Gastrocnemius medialis (tissue), 4 donors: ENCODE results near the gene PRAMEF11. TPM values are rescaled to one million over a fixed set of nuclear protein-coding genes. Genes with fewer than 3 reads are reported as not detected.

Source experiments
- ATAC-seq, 2 donors: fragments of 150-250 bp; one replicate each; pipeline ENCODE4 v1.9.1; 2016
- DNase-seq, 2 donors: peaks; one replicate each; pipeline ENCODE4 v3.0.0-alpha.2; 2019
- H3K27ac ChIP-seq, 4 donors: fragments of 200-600 bp; sonication (generic); 1 replicate in 1 of 4; 2 replicates in 3 of 4; pipeline ENCODE4 v1.5.1; 2016 to 2018; ENCODE audit warnings: mild to moderate bottlenecking in 2 of 4, moderate library complexity in 1 of 4
- H3K27me3 ChIP-seq, 3 donors: fragments of 200-600 bp; sonication (generic) in 2 of 3; 1 replicate in 1 of 3; 2 replicates in 2 of 3; pipeline versions ENCODE4 v1.5.1 to v1.6.0; 2016 to 2019; ENCODE audit warnings: mild to moderate bottlenecking in 1 of 3, moderate library complexity in 1 of 3
- H3K36me3 ChIP-seq, 2 donors: fragments of 200-600 bp; sonication (generic) in 1 of 2; one replicate each; pipeline ENCODE4 v1.5.1; 2017 to 2018
- H3K4me1 ChIP-seq, 2 donors: fragments of 200-600 bp; sonication (generic) in 1 of 2; one replicate each; pipeline ENCODE4 v1.5.1; 2016 to 2017; ENCODE audit warnings: mild to moderate bottlenecking in 2 of 2
- H3K4me3 ChIP-seq, 4 donors: fragments of 200-600 bp; sonication (generic) in 3 of 4; 1 replicate in 1 of 4; 2 replicates in 3 of 4; pipeline ENCODE4 v1.5.1; 2016 to 2019; ENCODE audit warnings: mild to moderate bottlenecking in 2 of 4
- H3K9me3 ChIP-seq, 3 donors: fragments of 200-600 bp; sonication (generic) in 2 of 3; 1 replicate in 1 of 3; 2 replicates in 2 of 3; pipeline ENCODE4 v1.5.1; 2016 to 2019
- POLR2A ChIP-seq, 2 donors: fragments of 450-650 bp; IDR thresholded peaks; one replicate each; pipeline ENCODE4 v1.6.1; 2017; ENCODE audit warnings: antibody characterized with exemption in 2 of 2, mild to moderate bottlenecking in 2 of 2, moderate library complexity in 2 of 2
- in situ Hi-C, 4 donors: fragments of 200-750 bp; cut with MboI; loops; one replicate each; pipeline versions ENCODE4 v1.15.0 to v1.8.0; 2017; ENCODE audit warnings: low sequenced_read_pairs in 4 of 4
- intact Hi-C: fragments of 100-400 bp; cut with DNase I; formaldehyde crosslinking; loops from one replicate; pipeline ENCODE4 v1.15.1; 2023; ENCODE audit warnings: low total_unique reads
- total RNA-seq, 4 donors: library from RNA; depleted of rRNA; stranded (reverse); fragments of >200 nt; gene quantifications; one replicate each; pipeline versions ENCODE4 v1.1.0 to v1.2.3, GENCODE V29; 2016
- TF ChIP-seq, protein P1 (sequence below), 5 experiments: fragments of 450-650 bp in 3 of 5; fragments of 200-600 bp in 2 of 5; sonication (generic) in 2 of 5; IDR thresholded peaks in 4 of 5; conservative IDR thresholded peaks in 1 of 5; 1 replicate in 4 of 5; 2 replicates in 1 of 5; pipeline ENCODE4 v1.5.1; 2016 to 2019; ENCODE audit warnings: antibody characterized with exemption in 5 of 5, mild to moderate bottlenecking in 3 of 5, moderate library complexity in 3 of 5

PRAMEF11 gene
- total RNA-seq, 4 donors from 2014 or later, result not detected

DNA sequence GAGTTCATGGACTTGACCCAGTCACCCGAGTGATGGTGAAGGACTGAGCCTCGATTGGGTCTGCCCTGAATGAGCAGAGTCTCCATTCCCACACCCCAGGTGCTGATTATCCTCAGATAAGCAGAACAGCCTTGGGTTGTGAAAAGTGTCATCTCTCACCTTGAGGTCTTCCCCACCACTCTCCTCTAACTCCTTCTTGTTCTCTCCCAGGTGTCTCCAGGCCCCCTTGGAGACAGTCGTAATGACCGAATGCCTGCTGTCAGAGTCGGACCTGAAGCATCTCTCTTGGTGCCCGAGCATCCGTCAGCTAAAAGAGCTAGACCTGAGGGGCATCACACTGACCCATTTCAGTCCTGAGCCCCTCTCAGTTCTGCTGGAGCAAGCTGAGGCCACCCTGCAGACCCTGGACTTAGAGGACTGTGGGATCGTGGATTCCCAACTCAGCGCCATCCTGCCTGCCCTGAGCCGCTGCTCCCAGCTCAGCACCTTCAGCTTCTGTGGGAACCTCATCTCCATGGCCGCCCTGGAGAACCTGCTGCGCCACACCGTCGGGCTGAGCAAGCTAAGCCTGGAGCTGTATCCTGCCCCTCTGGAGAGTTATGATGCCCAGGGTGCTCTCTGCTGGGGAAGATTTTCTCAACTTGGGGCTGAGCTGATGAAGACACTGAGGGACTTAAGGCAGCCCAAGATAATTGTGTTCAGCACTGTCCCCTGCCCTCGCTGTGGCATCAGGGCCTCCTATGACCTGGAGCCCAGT, 54.2 kb downstream of the PRAMEF11 start:
- in situ Hi-C loops, result no loop called here
- intact Hi-C loops, result no loop called here
- DNase-seq (no peak), ATAC-seq (no peak)
- TF ChIP-seq, protein P1, sequence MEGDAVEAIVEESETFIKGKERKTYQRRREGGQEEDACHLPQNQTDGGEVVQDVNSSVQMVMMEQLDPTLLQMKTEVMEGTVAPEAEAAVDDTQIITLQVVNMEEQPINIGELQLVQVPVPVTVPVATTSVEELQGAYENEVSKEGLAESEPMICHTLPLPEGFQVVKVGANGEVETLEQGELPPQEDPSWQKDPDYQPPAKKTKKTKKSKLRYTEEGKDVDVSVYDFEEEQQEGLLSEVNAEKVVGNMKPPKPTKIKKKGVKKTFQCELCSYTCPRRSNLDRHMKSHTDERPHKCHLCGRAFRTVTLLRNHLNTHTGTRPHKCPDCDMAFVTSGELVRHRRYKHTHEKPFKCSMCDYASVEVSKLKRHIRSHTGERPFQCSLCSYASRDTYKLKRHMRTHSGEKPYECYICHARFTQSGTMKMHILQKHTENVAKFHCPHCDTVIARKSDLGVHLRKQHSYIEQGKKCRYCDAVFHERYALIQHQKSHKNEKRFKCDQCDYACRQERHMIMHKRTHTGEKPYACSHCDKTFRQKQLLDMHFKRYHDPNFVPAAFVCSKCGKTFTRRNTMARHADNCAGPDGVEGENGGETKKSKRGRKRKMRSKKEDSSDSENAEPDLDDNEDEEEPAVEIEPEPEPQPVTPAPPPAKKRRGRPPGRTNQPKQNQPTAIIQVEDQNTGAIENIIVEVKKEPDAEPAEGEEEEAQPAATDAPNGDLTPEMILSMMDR (IDR thresholded peaks at IDR 0.05 in 4 of 5, conservative IDR thresholded peaks at IDR 0.05 in 1 of 5), result no peak
- TF ChIP-seq POLR2A (IDR thresholded peaks at IDR 0.05), result no peak
- no peaks in the 10 kb centered on the region for H3K36me3 ChIP-seq
- H3K27ac ChIP-seq, result no peak overlapping the region
- no peaks in the 10 kb centered on the region for H3K27me3 ChIP-seq
- H3K9me3 ChIP-seq, result no peaks in the 10 kb centered on the region
- H3K4me3 ChIP-seq, result no peak overlapping the region
- no peaks in the 10 kb centered on the region for H3K4me1 ChIP-seq

DNA sequence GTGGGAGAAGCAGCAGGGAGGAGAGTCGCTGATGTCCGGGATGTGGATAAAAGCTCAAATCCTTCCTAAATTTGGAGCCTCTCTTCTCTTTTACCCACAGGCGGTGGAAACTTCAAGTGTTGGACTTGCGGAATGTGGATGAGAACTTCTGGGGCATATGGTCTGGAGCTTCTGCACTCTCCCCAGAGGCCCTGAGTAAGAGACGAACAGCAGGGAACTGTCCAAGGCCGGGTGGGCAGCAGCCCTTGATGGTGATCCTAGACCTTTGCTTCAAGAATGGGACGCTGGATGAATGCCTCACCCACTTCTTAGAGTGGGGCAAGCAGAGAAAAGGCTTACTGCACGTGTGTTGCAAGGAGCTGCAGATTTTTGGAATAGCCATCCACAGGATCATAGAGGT, 55.8 kb downstream of the PRAMEF11 start:
- Histone ChIP-seq H3K27me3 (no peaks in the 10 kb centered on the region), H3K4me3 (no peak overlapping the region), H3K36me3 (no peaks in the 10 kb centered on the region), H3K4me1 (no peaks in the 10 kb centered on the region), H3K9me3 (no peaks in the 10 kb centered on the region), H3K27ac (no peak overlapping the region)
- intact Hi-C loops (no loop called here), in situ Hi-C loops (no loop called here)
- DNase-seq (no peak), ATAC-seq (no peak)
- TF ChIP-seq, protein P1 (IDR thresholded peaks at IDR 0.05 in 4 of 5, conservative IDR thresholded peaks at IDR 0.05 in 1 of 5), result no peak
- no peak for TF ChIP-seq POLR2A (IDR thresholded peaks at IDR 0.05)

DNA sequence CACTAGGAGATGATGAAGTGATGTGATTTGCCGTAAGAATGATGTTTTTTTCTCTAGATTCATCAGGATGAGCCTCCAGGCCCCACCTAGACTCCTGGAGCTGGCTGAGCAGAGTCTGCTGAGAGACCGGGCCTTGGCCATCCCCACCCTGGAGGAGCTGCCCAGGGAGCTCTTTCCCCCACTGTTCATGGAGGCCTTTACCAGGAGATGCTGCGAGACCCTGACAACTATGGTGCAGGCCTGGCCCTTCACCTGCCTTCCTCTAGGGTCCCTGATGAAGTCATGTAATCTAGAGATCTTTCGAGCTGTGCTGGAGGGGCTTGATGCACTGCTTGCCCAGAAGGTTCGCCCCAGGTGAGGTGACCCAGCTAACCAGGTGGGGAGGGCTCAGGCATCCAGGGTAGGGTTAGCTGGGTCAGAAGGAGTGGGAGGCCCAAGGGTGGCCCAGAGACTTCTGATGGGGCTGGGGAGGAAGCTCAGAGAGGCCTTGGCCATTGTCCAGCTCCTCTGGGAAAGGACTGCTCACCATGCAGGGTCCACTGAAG, 56.3 kb downstream of the PRAMEF11 start:
- intact Hi-C loops (no loop called here), in situ Hi-C loops (no loop called here)
- Histone ChIP-seq H3K27me3 (no peaks in the 10 kb centered on the region), H3K4me1 (no peaks in the 10 kb centered on the region), H3K36me3 (no peaks in the 10 kb centered on the region), H3K27ac (no peak overlapping the region), H3K9me3 (no peaks in the 10 kb centered on the region), H3K4me3 (no peak overlapping the region)
- ATAC-seq (no peak), DNase-seq (no peak)
- no peak for TF ChIP-seq POLR2A (IDR thresholded peaks at IDR 0.05)
- TF ChIP-seq, protein P1 (IDR thresholded peaks at IDR 0.05 in 4 of 5, conservative IDR thresholded peaks at IDR 0.05 in 1 of 5), result no peak

Other genes starting within 250 kb of the PRAMEF11 start
- gene DHRS3, start 213.2 kb downstream of the PRAMEF11 start, total RNA-seq, result 100 to 1,000 TPM in 1 of 4 donors, 10 to 100 TPM in 3; 28.5 to 108 (median 67.0) TPM
- not detected for gene AADACL4, start 187.3 kb downstream of the PRAMEF11 start, total RNA-seq
- not detected for gene AADACL3, start 115.3 kb downstream of the PRAMEF11 start, total RNA-seq
- gene CFAP107, start 85.2 kb downstream of the PRAMEF11 start, total RNA-seq, result not detected
- gene PRAMEF12, start 57.7 kb downstream of the PRAMEF11 start, total RNA-seq, result not detected
- not detected for gene PRAMEF1, start 40.0 kb downstream of the PRAMEF11 start, total RNA-seq
- gene HNRNPCL1, start 17.3 kb upstream of the PRAMEF11 start, total RNA-seq, result not detected
- gene PRAMEF2, start 25.7 kb upstream of the PRAMEF11 start, total RNA-seq, result not detected
- gene PRAMEF4, start 54.8 kb upstream of the PRAMEF11 start, total RNA-seq, result not detected
- gene PRAMEF10, start 66.9 kb upstream of the PRAMEF11 start, total RNA-seq, result not detected
- gene PRAMEF7, start 85.2 kb upstream of the PRAMEF11 start, total RNA-seq, result not detected
- not detected for gene PRAMEF6, start 116.2 kb upstream of the PRAMEF11 start, total RNA-seq
- not detected for gene PRAMEF27, start 225.2 kb upstream of the PRAMEF11 start, total RNA-seq
- gene HNRNPCL3, start 229.4 kb upstream of the PRAMEF11 start, total RNA-seq, result not detected
- not detected for gene PRAMEF25, start 239.4 kb upstream of the PRAMEF11 start, total RNA-seq